ENCODE measurements around the gene NOTO. TPM values are rescaled to one million over a fixed set of nuclear protein-coding genes. Genes with fewer than 3 reads are reported as not detected.
"Not testable (repeated sequence)": the region's sequence is repeated elsewhere in the genome, so short reads cannot be mapped to it uniquely, and the experiment has no call there.

The NOTO gene
- polyA plus RNA-seq, 2 of the 4 experiments (the other 2 are of a cell fraction) = 0.03 TPM; not detected in 1

DNA sequence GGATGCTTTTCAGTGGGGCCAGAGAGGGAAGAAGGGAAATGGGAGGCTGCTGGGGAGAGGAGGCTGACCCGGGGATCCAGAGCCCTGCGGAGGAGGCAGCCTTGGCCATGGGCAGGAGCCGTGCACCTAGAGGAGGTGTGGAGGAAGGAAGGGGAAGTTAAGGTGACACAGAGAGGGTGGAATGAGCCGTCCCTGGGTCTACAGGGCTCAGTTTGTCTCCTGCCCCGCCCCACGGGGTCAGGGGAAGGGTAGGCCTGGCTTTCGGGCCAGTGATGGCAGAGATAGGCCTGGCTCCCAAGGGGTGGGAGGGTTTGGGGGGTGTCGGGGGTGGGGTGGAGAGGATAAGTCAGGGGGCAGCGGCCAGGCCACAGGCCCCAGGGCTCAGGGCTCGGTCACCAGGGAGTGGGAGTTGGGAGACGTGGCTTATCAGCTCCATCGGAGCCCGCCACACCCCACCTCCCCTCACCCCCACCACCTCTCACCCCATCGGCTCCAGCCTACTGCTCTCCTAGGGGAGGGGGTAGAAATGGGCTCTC lies 39.5 kb upstream of the NOTO start:
- ChIA-PET CTCF (interaction anchor here (0.5 to 11.9 kb wide), 48 partner anchors 9 to 1628 kb away, joined by 3 to 500 read pairs (median 4); partner anchors contain the start of gene SPR), POLR2A (no interaction called here)
- no peak for TF ChIP-seq RAD21 (conservative IDR thresholded peaks at IDR 0.05 in 1 of 2, IDR thresholded peaks at IDR 0.05 in 1 of 2)
- TF ChIP-seq, protein P1, sequence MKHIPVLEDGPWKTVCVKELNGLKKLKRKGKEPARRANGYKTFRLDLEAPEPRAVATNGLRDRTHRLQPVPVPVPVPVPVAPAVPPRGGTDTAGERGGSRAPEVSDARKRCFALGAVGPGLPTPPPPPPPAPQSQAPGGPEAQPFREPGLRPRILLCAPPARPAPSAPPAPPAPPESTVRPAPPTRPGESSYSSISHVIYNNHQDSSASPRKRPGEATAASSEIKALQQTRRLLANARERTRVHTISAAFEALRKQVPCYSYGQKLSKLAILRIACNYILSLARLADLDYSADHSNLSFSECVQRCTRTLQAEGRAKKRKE (CRISPR knock-in tag; IDR thresholded peaks at IDR 0.05; ENCODE audit: low read depth) = no peak
- TF ChIP-seq TFCP2L1 (CRISPR knock-in tag; IDR thresholded peaks at IDR 0.05) = no peak
- no peak for TF ChIP-seq CBX2 (IDR thresholded peaks at IDR 0.05; ENCODE audit: borderline replicate concordance, low read depth)
- no peak for TF ChIP-seq PHF8 (IDR thresholded peaks at IDR 0.05; ENCODE audit: borderline replicate concordance, low read depth)
- TF ChIP-seq FOSB (CRISPR knock-in tag; IDR thresholded peaks at IDR 0.05) = no peak
- no peak for TF ChIP-seq HEYL (CRISPR knock-in tag; IDR thresholded peaks at IDR 0.05)
- no peak for TF ChIP-seq MAZ (IDR thresholded peaks at IDR 0.05; ENCODE audit: borderline replicate concordance, low read depth, low read length)
- FAIRE-seq (no peak), ATAC-seq (no peak), DNase-seq (ENCODE audit: low read depth in 1 of 2, low spot score in 1 of 2) (no peak)
- Histone ChIP-seq H3K9me3 (no peaks in the 10 kb centered on the region), H3K4me3 (no peak overlapping the region), H3K27ac (no peak overlapping the region), H3K4me1 (no peaks in the 10 kb centered on the region), H3K4me2 (no peak overlapping the region)
- WGBS (ENCODE audit: missing lambda C conversion rate) = 52% methylated on average over 13 of the region's 14 CpGs

DNA sequence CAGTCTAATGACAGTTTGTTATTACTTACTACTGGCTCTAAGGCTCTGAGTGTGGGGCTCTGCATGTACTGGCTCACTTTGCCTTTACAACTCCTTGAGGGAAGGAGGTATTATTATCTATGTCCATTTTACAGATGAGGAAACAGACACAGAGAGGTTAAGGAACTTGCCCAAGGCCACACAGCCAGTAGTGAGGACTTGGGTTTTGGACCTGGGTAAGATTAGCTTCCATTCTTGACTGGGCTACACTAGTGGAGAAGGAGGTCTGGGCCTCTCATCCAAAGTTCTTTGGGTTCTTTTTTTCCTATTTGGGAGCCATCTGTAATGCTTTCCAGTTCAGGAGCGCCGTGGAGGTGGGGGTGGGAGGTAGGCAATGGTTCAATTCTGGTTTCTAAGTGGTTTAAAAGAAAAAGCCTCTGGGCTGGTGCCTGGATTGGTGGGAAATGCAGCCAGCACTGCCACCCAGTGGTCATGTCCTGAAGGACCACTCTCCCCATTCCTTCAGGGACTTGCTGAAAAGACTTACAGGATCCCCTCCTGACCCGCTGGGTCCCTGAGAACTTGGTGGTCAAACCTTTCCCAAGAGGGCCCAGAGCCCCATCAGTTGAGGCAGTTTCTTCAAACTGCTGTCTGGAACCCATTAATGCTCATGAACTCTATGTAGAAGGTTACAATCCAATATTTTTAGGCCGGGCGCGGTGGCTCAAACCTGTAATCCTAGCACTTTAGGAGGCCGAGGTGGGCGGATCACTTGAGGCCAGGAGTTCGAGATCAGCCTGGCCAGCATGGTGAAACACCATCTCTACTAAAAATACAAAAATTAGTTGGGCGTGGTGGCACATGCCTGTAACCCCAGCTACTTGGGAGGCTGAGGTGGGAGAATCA lies 38.6 kb upstream of the NOTO start:
- Histone ChIP-seq H3K4me1 (no peaks in the 10 kb centered on the region), H3K4me2 (no peak overlapping the region), H3K27ac (no peak overlapping the region), H3K9me3 (no peaks in the 10 kb centered on the region), H3K4me3 (no peak overlapping the region)
- FAIRE-seq (no peak), ATAC-seq (peak; percentile 94 to 99), DNase-seq (ENCODE audit: low read depth in 1 of 2, low spot score in 1 of 2) (peak; percentile 82 to 88)
- 42% methylated on average over 10 of the region's 10 CpGs for WGBS (ENCODE audit: missing lambda C conversion rate)
- CTCF ChIA-PET = interaction anchor here (0.5 to 11.9 kb wide), 66 partner anchors 9 to 1629 kb away, joined by 3 to 500 read pairs (median 4); partner anchors contain the start of genes RAB11FIP5 and SPR
- no peak for TF ChIP-seq CBX2 (IDR thresholded peaks at IDR 0.05; ENCODE audit: borderline replicate concordance, low read depth)
- peak; percentile 88 for TF ChIP-seq SMC3 (IDR thresholded peaks at IDR 0.05)
- no peak for TF ChIP-seq HDAC2 (IDR thresholded peaks at IDR 0.05)
- TF ChIP-seq, protein P2, sequence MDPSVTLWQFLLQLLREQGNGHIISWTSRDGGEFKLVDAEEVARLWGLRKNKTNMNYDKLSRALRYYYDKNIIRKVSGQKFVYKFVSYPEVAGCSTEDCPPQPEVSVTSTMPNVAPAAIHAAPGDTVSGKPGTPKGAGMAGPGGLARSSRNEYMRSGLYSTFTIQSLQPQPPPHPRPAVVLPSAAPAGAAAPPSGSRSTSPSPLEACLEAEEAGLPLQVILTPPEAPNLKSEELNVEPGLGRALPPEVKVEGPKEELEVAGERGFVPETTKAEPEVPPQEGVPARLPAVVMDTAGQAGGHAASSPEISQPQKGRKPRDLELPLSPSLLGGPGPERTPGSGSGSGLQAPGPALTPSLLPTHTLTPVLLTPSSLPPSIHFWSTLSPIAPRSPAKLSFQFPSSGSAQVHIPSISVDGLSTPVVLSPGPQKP (IDR thresholded peaks at IDR 0.05; ENCODE audit: low read depth, low read length) = no peak
- peak; percentile 95 to 96 for TF ChIP-seq RAD21 (conservative IDR thresholded peaks at IDR 0.05 in 1 of 2, IDR thresholded peaks at IDR 0.05 in 1 of 2)
- peak; percentile 39 for TF ChIP-seq ZFP36 (IDR thresholded peaks at IDR 0.05; ENCODE audit: borderline replicate concordance, partially characterized antibody)
- TF ChIP-seq FOSB (CRISPR knock-in tag; IDR thresholded peaks at IDR 0.05) = no peak
- no peak for TF ChIP-seq ZNF302 (CRISPR knock-in tag; IDR thresholded peaks at IDR 0.05)
- TF ChIP-seq CTCF (IDR thresholded peaks at IDR 0.05) = peak; percentile 96
- TF ChIP-seq, protein P1 (CRISPR knock-in tag; IDR thresholded peaks at IDR 0.05; ENCODE audit: low read depth) = no peak
- no peak for TF ChIP-seq HEYL (CRISPR knock-in tag; IDR thresholded peaks at IDR 0.05)
- TF ChIP-seq HOXB5 (CRISPR knock-in tag; IDR thresholded peaks at IDR 0.05) = no peak
- TF ChIP-seq EHF (CRISPR knock-in tag; IDR thresholded peaks at IDR 0.05) = no peak
- POLR2A ChIA-PET = no interaction called here

- FAIRE-seq; DNase-seq (ENCODE audit: low read depth in 1 of 2, low spot score in 1 of 2); H3K4me2 ChIP-seq; POLR2A ChIA-PET; H3K4me3 ChIP-seq; H3K4me1 ChIP-seq; ATAC-seq; H3K9me3 ChIP-seq; H3K27ac ChIP-seq: not testable (repeated sequence)
- CTCF ChIA-PET = interaction anchor here (4.2 to 11.7 kb wide), 2 partner anchors 11 to 85 kb away, joined by 21 to 500 read pairs; no protein-coding TSS in a partner anchor
- 55% methylated on average over 11 of the region's 11 CpGs for WGBS (ENCODE audit: missing lambda C conversion rate)
Observed at GRCh38 chr2:73165978-73166377, 36.4 kb upstream of the NOTO start.

DNA sequence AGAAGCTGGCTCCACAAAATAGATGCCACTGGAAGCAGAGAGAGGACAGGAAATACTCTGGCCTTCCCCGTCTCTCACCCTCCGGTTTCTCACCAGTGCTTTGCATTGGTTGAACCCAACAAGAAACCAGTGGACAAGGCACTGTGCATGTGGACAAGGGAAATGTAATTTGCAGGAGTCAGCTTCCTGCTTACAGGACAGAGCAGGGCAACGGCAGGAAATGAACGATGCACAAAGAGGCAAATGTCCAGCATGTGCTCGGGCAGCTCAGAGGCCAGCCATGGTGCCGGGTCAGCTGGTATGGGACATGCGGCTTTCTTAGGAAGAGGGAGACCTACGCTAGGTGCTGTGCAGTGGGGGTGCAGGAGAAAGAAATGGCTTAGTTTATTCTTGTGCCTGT lies 35.6 kb upstream of the NOTO start:
- POLR2A ChIA-PET, FAIRE-seq: not testable (repeated sequence)

GRCh38 chr2:73168348-73168747 lies 34.0 kb upstream of the NOTO start:
- H3K27ac ChIP-seq; H3K4me2 ChIP-seq; DNase-seq (ENCODE audit: low read depth in 1 of 2, low spot score in 1 of 2); H3K9me3 ChIP-seq; FAIRE-seq; H3K4me1 ChIP-seq; H3K4me3 ChIP-seq; POLR2A ChIA-PET; ATAC-seq: not testable (repeated sequence)
- CTCF ChIA-PET = interaction anchor here (1.3 to 4.2 kb wide), 4 partner anchors 8 to 82 kb away, joined by 3 to 21 read pairs (median 9); no protein-coding TSS in a partner anchor

More for the DNA sequence above, 35.6 kb upstream of the NOTO start:
- not testable (repeated sequence) for H3K27ac ChIP-seq; H3K4me1 ChIP-seq; H3K9me3 ChIP-seq; H3K4me3 ChIP-seq; H3K4me2 ChIP-seq; ATAC-seq; DNase-seq (ENCODE audit: low read depth in 1 of 2, low spot score in 1 of 2)
- CTCF ChIA-PET = interaction anchor here (1.5 to 4.2 kb wide), 2 partner anchors 10 to 81 kb away, joined by 3 to 21 read pairs; no protein-coding TSS in a partner anchor
- 90% methylated on average over 4 of the region's 8 CpGs for WGBS (ENCODE audit: missing lambda C conversion rate)

Measured in A549 (cell line).